GM23338 (cell line): ENCODE measurements around the gene TOLLIP. TPM values are rescaled to one million over a fixed set of nuclear protein-coding genes. Genes with fewer than 3 reads are reported as not detected.

Source experiments
- ATAC-seq: fragments of 200-7000 bp; cut with Tn5 transposase; 3 replicates; pipeline ENCODE4 v1.9.1; 2020
- DNase-seq: peaks from one replicate; pipeline ENCODE4 v3.0.0-alpha.2; 2015; ENCODE audit warnings: low spot score
- H2AFZ ChIP-seq: fragments of 200-600 bp; sonication (generic); 2 replicates; pipeline ENCODE4 v1.8.0; 2016; ENCODE audit warnings: antibody characterized with exemption, mild to moderate bottlenecking, moderate library complexity
- H3F3A ChIP-seq: fragments of 200-600 bp; sonication (generic); replicated peaks from 2 replicates; pipeline ENCODE4 v1.8.0; 2017; ENCODE audit warnings: antibody characterized with exemption, mixed run types, low read depth
- H3K27ac ChIP-seq: fragments of 200-600 bp; sonication (generic); 2 replicates; pipeline ENCODE4 v1.6.1; 2016; ENCODE audit warnings: low read depth
- H3K27me3 ChIP-seq: fragments of 200-600 bp; sonication (generic); 2 replicates; pipeline ENCODE4 v1.8.0; 2016; ENCODE audit warnings: mild to moderate bottlenecking, mixed run types, moderate library complexity; ENCODE audit not compliant: insufficient read depth
- H3K36me3 ChIP-seq: fragments of 200-600 bp; sonication (generic); 2 replicates; pipeline ENCODE4 v1.8.0; 2016; ENCODE audit warnings: mild to moderate bottlenecking; ENCODE audit not compliant: insufficient read depth
- H3K4me1 ChIP-seq: fragments of 200-600 bp; sonication (generic); 2 replicates; pipeline ENCODE4 v1.8.0; 2016; ENCODE audit warnings: mild to moderate bottlenecking, moderate library complexity; ENCODE audit not compliant: insufficient read depth
- H3K4me2 ChIP-seq: fragments of 200-600 bp; sonication (generic); 2 replicates; pipeline ENCODE4 v1.7.1; 2017; ENCODE audit warnings: mixed run types
- H3K4me3 ChIP-seq: fragments of 200-600 bp; sonication (generic); 2 replicates; pipeline ENCODE4 v1.6.1; 2016; ENCODE audit warnings: mixed run types
- H3K79me2 ChIP-seq: fragments of 200-600 bp; sonication (generic); replicated peaks from 2 replicates; pipeline ENCODE4 v1.8.0; 2017; ENCODE audit warnings: mild to moderate bottlenecking; ENCODE audit not compliant: insufficient read depth
- H3K9me2 ChIP-seq: fragments of 200-600 bp; sonication (generic); 2 replicates; pipeline ENCODE4 v1.8.0; 2017; ENCODE audit not compliant: insufficient read depth
- H4K20me1 ChIP-seq: fragments of 200-600 bp; sonication (generic); replicated peaks from 2 replicates; pipeline ENCODE4 v1.8.0; 2017; ENCODE audit warnings: mild to moderate bottlenecking; ENCODE audit not compliant: insufficient read depth
- H3K27ac Mint-ChIP-seq: 2 replicates; pipeline ENCODE4 v1.8.0; 2020; ENCODE audit warnings: inconsistent platforms, mild to moderate bottlenecking, moderate library complexity, mixed read lengths
- H3K27me3 Mint-ChIP-seq: 3 replicates; pipeline ENCODE4 v1.8.0; 2022; ENCODE audit warnings: low read depth, mild to moderate bottlenecking, moderate library complexity, mixed read lengths, inconsistent platforms; ENCODE audit not compliant: insufficient read depth, poor library complexity
- H3K36me3 Mint-ChIP-seq: 3 replicates; pipeline ENCODE4 v1.8.0; 2021; ENCODE audit warnings: low read depth, mild to moderate bottlenecking, inconsistent platforms, moderate library complexity, mixed read lengths
- H3K4me1 Mint-ChIP-seq: 3 replicates; pipeline ENCODE4 v1.8.0; 2020; ENCODE audit warnings: mild to moderate bottlenecking, inconsistent platforms, mixed read lengths
- H3K4me3 Mint-ChIP-seq: 3 replicates; pipeline ENCODE4 v1.8.0; 2021; ENCODE audit warnings: moderate library complexity, mild to moderate bottlenecking, inconsistent platforms, mixed read lengths
- H3K9me3 Mint-ChIP-seq: 3 replicates; pipeline ENCODE4 v1.8.0; 2020; ENCODE audit warnings: moderate library complexity, mild to moderate bottlenecking, inconsistent platforms, mixed read lengths
- EZH2 ChIP-seq: fragments of 200-600 bp; sonication (generic); IDR thresholded peaks from one replicate; pipeline ENCODE4 v1.8.0; 2017; ENCODE audit warnings: antibody characterized with exemption, mild to moderate bottlenecking, low read depth; ENCODE audit not compliant: unreplicated experiment
- EZH2phosphoT487 ChIP-seq: fragments of 200-600 bp; sonication (generic); IDR thresholded peaks from one replicate; pipeline ENCODE4 v1.8.1; 2018; ENCODE audit warnings: antibody characterized with exemption; ENCODE audit not compliant: unreplicated experiment
- JUNB ChIP-seq: IDR thresholded peaks from one replicate; pipeline ENCODE4 v1.6.1; 2016; ENCODE audit warnings: antibody characterized with exemption; ENCODE audit not compliant: unreplicated experiment
- POLR2AphosphoS5 ChIP-seq: IDR thresholded peaks from 2 replicates; pipeline ENCODE4 v1.6.1; 2016; ENCODE audit warnings: antibody characterized with exemption, low read depth
- ZNF114 ChIP-seq: fragments of 250-450 bp; sonication (Bioruptor Pico); IDR thresholded peaks from 2 replicates; pipeline ENCODE4 v1.5.0; 2020; ENCODE audit warnings: mild to moderate bottlenecking, moderate library complexity
- ZNF331 ChIP-seq: fragments of 250-450 bp; sonication (Bioruptor Pico); IDR thresholded peaks from 2 replicates; pipeline ENCODE4 v1.5.0; 2020; ENCODE audit warnings: low read depth, mild to moderate bottlenecking, moderate library complexity
- polyA plus RNA-seq: library from polyadenylated mRNA; unstranded; fragments of >200 nt; fragmentation: Nextera tagmentation; extraction: Ambion mirVana; gene quantifications from 2 replicates; pipeline ENCODE4 v1.2.1, GENCODE V29; 2016
- total RNA-seq: library from RNA; depleted of rRNA; stranded (reverse); fragments of >200 nt; shearing (Covaris generic); gene quantifications from 2 replicates; pipeline ENCODE4 v1.2.3, GENCODE V29; 2014
- TF ChIP-seq, protein P1 (sequence below): IDR thresholded peaks from one replicate; pipeline ENCODE4 v1.6.1; 2018; ENCODE audit warnings: antibody characterized with exemption; ENCODE audit not compliant: unreplicated experiment
- TF ChIP-seq, protein P2 (sequence below): fragments of 250-450 bp; sonication (Bioruptor Pico); IDR thresholded peaks from 2 replicates; pipeline ENCODE4 v1.5.0; 2020; ENCODE audit warnings: mild to moderate bottlenecking, moderate library complexity
- TF ChIP-seq, protein P3 (sequence below), 2 experiments: fragments of 200-600 bp in 1 of 2; sonication (generic) in 1 of 2; conservative IDR thresholded peaks; 2 replicates each; pipeline versions ENCODE4 v1.5.1 to v1.6.1; 2016 to 2017; ENCODE audit warnings: antibody characterized with exemption in 2 of 2, low read depth in 2 of 2, mild to moderate bottlenecking in 2 of 2, moderate library complexity in 1 of 2

TOLLIP gene
- total and polyA plus RNA-seq, 2 experiments from 2014 or later: 13.5 to 18.0 TPM

DNA sequence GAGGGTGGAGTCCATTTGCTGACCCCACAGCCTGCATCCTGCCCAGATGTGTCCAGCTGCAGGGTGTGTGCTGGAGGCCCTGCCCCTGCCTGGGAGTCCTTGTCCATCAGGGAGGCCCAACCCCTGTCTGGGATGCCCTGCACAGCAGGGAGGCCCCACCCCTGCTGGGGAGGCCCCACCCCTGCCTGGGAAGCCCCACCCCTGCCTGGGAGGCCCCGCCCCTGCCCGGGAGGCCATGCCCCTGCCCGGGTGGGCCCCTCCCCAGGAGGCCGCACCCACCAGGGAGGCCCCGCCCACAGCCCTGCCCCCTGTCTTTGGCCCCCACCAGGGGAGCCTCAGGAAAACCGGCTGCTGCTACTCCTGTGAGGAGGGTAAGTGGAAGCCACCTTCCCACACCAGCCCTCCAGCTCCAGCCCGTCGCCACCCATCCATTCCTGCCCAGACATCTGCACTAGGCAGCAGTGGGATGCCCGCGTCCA, 49.4 kb downstream of the TOLLIP start (continued):
- TF ChIP-seq, protein P1, sequence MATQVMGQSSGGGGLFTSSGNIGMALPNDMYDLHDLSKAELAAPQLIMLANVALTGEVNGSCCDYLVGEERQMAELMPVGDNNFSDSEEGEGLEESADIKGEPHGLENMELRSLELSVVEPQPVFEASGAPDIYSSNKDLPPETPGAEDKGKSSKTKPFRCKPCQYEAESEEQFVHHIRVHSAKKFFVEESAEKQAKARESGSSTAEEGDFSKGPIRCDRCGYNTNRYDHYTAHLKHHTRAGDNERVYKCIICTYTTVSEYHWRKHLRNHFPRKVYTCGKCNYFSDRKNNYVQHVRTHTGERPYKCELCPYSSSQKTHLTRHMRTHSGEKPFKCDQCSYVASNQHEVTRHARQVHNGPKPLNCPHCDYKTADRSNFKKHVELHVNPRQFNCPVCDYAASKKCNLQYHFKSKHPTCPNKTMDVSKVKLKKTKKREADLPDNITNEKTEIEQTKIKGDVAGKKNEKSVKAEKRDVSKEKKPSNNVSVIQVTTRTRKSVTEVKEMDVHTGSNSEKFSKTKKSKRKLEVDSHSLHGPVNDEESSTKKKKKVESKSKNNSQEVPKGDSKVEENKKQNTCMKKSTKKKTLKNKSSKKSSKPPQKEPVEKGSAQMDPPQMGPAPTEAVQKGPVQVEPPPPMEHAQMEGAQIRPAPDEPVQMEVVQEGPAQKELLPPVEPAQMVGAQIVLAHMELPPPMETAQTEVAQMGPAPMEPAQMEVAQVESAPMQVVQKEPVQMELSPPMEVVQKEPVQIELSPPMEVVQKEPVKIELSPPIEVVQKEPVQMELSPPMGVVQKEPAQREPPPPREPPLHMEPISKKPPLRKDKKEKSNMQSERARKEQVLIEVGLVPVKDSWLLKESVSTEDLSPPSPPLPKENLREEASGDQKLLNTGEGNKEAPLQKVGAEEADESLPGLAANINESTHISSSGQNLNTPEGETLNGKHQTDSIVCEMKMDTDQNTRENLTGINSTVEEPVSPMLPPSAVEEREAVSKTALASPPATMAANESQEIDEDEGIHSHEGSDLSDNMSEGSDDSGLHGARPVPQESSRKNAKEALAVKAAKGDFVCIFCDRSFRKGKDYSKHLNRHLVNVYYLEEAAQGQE: no peak

DNA sequence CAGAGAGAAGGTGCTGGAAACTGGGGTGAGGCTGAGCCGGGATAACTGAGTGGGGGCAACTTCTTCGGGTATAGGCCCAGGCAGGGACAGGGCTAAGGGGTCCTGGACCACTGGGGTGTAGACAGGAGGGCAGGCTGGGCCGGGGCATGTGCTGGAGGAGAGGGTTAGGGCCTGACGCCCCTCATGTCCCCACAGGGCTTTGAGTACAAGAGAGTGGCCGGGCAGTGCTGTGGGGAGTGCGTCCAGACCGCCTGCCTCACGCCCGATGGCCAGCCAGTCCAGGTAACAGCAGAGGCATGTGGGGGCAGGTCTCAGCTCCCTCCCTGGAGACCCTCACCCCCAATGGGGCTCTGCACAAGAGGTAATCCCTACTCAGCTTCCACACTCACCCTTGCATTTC, 49.9 kb downstream of the TOLLIP start:
- Mint-ChIP-seq H3K36me3 (peaks cover 3% of the 10 kb centered on the region), H3K4me1 (peaks cover 2% of the 10 kb centered on the region; the same call in 2 of the 3 replicates), H3K27ac (no peak overlapping the region), H3K27me3 (peaks cover 8% of the 10 kb centered on the region), H3K4me3 (no peak overlapping the region), H3K9me3 (peaks cover 6% of the 10 kb centered on the region)
- Histone ChIP-seq H3K4me2 (no peak overlapping the region), H4K20me1 (no peaks in the 10 kb centered on the region), H3K27ac (no peak overlapping the region), H3K4me1 (no peaks in the 10 kb centered on the region; the same call in 1 of the 2 replicates), H3K36me3 (no peaks in the 10 kb centered on the region), H3K4me3 (no peak overlapping the region), H3K9me2 (no peaks in the 10 kb centered on the region), H3K27me3 (no peaks in the 10 kb centered on the region), H2AFZ (no peak overlapping the region), H3F3A (no peaks in the 10 kb centered on the region), H3K79me2 (no peaks in the 10 kb centered on the region)
- DNase-seq (no peak), ATAC-seq (no peak)
- TF ChIP-seq EZH2phosphoT487 (no peak), POLR2AphosphoS5 (no peak), ZNF331 (CRISPR knock-in tag) (no peak), EZH2 (no peak), ZNF114 (CRISPR knock-in tag) (no peak), JUNB (no peak)
- TF ChIP-seq, protein P2, sequence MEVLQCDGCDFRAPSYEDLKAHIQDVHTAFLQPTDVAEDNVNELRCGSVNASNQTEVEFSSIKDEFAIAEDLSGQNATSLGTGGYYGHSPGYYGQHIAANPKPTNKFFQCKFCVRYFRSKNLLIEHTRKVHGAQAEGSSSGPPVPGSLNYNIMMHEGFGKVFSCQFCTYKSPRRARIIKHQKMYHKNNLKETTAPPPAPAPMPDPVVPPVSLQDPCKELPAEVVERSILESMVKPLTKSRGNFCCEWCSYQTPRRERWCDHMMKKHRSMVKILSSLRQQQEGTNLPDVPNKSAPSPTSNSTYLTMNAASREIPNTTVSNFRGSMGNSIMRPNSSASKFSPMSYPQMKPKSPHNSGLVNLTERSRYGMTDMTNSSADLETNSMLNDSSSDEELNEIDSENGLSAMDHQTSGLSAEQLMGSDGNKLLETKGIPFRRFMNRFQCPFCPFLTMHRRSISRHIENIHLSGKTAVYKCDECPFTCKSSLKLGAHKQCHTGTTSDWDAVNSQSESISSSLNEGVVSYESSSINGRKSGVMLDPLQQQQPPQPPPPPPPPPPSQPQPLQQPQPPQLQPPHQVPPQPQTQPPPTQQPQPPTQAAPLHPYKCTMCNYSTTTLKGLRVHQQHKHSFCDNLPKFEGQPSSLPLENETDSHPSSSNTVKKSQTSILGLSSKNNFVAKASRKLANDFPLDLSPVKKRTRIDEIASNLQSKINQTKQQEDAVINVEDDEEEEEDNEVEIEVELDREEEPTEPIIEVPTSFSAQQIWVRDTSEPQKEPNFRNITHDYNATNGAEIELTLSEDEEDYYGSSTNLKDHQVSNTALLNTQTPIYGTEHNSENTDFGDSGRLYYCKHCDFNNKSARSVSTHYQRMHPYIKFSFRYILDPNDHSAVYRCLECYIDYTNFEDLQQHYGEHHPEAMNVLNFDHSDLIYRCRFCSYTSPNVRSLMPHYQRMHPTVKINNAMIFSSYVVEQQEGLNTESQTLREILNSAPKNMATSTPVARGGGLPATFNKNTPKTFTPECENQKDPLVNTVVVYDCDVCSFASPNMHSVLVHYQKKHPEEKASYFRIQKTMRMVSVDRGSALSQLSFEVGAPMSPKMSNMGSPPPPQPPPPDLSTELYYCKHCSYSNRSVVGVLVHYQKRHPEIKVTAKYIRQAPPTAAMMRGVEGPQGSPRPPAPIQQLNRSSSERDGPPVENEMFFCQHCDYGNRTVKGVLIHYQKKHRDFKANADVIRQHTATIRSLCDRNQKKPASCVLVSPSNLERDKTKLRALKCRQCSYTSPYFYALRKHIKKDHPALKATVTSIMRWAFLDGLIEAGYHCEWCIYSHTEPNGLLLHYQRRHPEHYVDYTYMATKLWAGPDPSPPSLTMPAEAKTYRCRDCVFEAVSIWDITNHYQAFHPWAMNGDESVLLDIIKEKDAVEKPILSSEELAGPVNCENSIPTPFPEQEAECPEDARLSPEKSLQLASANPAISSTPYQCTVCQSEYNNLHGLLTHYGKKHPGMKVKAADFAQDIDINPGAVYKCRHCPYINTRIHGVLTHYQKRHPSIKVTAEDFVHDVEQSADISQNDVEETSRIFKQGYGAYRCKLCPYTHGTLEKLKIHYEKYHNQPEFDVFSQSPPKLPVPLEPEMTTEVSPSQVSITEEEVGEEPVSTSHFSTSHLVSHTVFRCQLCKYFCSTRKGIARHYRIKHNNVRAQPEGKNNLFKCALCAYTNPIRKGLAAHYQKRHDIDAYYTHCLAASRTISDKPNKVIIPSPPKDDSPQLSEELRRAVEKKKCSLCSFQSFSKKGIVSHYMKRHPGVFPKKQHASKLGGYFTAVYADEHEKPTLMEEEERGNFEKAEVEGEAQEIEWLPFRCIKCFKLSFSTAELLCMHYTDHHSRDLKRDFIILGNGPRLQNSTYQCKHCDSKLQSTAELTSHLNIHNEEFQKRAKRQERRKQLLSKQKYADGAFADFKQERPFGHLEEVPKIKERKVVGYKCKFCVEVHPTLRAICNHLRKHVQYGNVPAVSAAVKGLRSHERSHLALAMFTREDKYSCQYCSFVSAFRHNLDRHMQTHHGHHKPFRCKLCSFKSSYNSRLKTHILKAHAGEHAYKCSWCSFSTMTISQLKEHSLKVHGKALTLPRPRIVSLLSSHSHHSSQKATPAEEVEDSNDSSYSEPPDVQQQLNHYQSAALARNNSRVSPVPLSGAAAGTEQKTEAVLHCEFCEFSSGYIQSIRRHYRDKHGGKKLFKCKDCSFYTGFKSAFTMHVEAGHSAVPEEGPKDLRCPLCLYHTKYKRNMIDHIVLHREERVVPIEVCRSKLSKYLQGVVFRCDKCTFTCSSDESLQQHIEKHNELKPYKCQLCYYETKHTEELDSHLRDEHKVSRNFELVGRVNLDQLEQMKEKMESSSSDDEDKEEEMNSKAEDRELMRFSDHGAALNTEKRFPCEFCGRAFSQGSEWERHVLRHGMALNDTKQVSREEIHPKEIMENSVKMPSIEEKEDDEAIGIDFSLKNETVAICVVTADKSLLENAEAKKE (CRISPR knock-in tag): no peak
- TF ChIP-seq, protein P3, sequence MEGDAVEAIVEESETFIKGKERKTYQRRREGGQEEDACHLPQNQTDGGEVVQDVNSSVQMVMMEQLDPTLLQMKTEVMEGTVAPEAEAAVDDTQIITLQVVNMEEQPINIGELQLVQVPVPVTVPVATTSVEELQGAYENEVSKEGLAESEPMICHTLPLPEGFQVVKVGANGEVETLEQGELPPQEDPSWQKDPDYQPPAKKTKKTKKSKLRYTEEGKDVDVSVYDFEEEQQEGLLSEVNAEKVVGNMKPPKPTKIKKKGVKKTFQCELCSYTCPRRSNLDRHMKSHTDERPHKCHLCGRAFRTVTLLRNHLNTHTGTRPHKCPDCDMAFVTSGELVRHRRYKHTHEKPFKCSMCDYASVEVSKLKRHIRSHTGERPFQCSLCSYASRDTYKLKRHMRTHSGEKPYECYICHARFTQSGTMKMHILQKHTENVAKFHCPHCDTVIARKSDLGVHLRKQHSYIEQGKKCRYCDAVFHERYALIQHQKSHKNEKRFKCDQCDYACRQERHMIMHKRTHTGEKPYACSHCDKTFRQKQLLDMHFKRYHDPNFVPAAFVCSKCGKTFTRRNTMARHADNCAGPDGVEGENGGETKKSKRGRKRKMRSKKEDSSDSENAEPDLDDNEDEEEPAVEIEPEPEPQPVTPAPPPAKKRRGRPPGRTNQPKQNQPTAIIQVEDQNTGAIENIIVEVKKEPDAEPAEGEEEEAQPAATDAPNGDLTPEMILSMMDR (conservative IDR thresholded peaks at IDR 0.05; ENCODE audit: low read depth in 2 of 2): no peak
- TF ChIP-seq, protein P1: no peak
